HG02571 (cell line): ENCODE measurements around the gene COL6A1.

ENCODE experiments used
- ATAC-seq: cut with Tn5 transposase; IDR thresholded peaks from one replicate; pipeline ENCODE4 v1.9.1; 2021; ENCODE audit warnings: mild to moderate bottlenecking, moderate library complexity; ENCODE audit not compliant: unreplicated experiment

Gene COL6A1

DNA sequence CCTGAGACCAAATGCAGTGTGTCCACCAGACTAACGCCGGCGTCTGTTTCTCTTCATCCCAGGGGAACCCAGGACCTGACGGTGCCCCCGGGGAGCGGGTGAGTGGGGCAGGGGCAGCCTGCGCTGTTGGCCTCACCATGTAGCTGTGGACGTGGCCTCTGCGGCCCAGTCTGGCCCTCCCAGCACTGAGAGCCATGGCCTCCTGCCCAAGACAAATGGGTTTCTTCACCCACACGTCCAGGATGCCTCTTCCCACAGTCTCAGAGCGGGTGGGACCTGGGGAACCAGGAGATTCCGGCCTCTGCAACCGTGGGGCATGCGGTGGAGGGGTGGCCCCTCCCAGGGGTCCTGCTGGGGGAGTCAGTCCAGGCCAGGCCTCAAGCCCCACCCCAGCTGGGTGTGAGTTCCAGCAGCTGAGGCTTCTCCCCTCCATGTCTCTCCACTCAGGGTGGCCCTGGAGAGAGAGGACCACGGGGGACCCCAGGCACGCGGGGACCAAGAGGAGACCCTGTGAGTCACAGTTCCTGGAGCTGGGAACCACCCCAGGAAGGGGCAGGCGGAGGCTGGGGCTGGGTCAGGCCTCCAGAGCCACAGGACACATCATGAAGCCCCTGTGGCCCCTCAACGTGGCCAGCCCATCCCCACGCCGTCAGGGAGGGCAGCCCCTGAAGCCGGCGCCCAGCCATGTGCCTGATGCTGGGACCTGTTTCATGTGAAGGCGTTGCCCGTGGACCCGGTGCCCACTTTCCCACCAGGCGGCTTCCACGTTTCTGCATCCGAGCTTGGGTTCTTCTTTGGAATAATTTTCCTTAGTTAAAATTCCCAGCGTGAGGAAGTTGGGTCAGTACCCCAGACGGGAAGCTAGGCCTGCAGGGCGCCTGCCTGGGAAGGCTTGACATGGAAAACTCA lies 11.0 kb downstream of the COL6A1 start:
- no peak for ATAC-seq

DNA sequence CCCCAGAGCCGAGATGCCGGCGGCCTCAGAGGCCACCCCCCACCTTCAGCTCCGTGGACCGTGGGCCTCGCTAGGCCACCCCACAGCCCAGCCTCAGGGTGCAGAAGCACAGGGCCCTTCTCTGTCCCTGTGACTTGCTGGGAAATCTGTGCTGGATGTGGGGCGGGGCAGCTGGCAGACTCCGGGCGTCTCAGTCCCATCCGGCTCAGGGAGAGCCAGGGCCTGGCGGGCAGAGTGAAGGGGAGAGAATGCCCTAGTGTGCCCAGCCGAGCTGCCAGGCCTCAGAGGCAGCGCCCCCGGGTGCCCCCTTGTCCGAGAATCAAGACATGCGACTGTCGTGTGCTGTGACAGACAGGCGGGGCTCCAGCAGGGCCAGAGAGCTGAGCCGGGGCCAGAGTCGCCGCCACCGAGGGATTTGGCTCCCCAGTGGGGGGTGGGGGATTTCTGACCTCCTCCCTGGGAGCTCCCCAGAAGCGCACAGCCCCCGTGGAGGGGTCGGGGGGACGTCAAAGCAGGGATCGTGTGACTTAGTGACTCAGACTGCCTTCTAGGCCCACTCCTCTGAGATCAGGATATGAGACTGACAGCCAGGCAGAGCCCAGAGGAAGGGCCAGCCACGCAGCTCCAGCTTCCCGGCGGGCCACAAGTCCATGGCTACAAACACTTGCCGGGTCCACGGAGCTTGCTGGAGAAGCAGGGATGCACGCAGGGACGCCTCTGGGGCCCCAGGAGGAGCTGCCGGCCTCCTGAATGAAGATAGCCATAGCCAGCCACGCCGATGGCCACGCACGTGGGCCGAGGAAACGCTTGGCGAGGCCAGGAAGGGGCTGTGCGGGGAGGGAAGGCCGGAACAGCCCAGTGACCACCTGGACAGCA lies 11.9 kb downstream of the COL6A1 start:
- ATAC-seq = no peak

DNA sequence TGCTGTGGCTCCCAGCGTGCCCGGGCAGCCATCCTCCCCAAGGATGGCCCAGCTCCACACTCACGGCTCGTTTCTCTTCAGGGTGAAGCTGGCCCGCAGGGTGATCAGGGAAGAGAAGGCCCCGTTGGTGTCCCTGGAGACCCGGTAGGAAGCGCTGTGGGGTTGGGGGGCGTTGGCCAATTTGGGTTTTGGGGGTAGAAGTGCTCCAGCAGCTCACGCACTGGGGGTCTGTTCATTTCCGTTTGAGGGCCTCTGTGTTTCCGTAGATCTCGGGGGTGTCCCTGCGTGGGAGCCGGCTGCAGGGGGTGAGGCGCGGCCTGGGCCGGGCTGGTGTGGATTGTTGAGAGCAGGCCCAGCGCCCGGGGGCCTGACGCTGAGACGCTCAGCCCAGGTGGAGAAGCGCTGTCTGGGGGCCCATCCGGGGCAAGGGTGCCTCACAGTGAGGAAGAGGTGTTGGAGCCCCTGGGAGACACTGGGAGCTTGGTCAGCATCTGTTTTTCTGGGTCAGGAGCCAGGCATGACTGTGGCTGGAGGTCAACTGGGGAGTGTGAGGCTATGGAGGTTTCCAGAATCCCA lies 12.6 kb downstream of the COL6A1 start:
- ATAC-seq = no peak

DNA sequence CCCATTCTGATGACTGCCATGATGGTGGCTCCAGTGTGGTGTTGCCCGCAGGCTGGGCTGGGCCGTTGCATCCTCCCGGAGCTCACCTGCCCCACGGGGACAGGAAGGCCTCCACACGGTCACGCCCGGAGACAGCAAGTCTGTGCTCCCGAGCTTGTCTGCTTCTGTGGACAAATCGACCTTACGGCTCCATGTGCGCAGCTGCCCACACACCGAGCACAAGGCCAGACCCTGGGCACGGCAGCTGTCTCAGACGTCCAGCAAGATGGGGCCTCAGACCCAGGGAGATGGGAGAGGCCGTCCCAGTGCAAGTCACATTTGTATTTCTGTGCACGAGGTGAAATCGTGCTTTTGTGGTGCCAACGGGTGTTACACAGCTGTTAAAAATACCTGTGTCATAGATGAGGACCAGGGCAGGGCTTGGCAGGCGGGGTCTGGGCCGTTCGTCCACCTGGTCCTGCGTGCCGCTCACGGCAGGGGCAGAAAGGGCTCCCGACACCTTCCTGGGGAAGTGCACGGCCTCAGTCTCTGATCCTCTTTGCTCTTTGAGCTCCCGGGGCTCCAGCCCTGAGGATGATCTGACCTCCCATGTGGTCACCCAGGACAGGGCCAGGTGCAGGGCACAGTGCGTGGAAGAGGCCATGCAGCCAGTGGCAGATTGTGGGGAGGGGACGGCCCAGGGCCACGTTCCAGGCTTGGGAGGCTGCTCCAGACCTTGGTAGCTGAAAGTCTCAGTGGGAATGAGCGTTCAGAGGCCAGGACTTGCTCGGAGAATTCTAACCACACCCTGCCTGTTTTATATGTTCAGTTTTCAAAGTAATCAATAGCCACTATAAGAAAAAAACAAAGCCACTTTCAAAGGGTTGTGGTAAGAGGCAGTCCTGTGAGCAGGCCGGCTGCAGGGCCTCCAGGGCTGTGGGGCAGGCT lies 13.5 kb downstream of the COL6A1 start:
- no peak for ATAC-seq

DNA sequence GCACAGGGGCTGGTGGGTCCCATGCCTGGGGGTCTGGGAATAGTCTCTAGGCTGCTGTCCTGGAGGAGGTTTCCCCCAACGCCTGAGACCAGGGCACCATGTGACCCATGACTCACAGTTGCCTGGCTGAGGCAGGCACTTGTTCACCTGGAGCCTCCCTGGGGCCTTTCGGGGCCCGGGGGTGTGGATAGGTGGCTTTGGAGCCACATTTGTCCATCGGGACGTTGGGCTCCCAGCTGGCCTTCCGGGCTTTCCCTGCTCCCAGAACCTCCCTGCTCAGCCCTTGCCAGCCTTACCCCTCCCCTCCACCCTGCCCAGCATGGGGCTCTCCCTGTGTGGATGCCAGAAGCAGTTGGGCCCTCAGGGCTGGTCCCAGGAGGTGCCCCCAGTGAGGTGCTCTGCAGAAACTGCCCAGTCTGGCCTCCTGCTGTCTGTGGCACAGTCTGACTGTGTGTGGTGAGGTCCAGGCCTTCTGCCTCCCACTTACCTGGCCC lies 14.2 kb downstream of the COL6A1 start:
- ATAC-seq = no peak

DNA sequence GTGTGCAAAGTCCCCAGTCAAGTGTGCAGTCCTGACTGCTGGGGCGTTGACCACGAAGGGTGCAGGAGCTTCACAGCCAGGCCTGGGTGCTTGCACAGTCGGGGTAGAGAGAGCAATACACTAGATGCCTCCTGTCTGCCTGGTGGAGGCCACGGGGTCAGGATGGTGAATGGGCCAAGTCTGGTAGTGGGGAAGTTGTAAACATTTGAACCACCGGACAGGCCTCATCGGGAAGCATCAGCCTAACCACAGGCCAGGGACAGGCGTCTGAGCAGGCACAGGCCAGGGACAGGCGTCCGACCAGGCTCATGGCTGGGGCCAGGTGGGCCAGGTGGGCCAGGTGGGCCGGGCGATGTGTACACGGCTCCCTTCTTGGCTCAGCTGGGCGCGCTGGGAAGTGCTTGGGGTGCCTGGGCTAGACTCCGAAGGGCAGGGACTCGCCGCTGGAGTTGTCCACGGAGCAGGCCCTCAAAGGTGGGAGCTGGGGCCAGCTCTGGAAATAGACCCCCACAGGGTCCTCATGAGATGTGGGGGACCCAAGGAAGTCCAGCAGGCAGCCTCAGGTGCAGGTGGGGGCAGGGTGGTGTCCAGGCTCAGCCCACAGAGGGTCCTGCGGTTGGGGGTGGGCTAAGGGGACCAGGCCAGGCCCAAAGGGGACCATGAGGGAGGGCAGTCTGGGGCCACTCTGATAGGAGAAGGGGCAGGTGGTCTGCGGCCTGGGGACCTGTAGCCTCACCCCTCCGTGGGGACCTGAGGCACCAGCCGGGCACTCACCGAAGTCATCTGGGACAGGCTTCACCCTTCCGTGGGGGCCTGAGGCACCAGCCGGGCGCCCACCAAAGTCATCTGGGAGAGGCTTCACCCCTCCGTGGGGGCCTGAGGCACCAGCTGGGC lies 15.0 kb downstream of the COL6A1 start:
- no peak for ATAC-seq

DNA sequence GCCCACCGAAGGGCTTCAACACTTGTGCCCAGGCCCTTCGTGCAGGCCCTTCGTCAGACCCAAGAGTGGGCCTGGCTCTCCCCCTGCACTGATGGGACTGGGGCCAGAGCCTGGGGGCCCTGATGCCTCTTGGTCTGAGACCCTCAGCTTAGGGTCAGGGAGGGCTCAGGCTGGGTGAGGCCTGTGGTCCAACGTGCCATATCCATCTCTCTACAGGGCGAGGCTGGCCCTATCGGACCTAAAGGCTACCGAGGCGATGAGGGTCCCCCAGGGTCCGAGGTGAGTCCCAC lies 15.6 kb downstream of the COL6A1 start:
- no peak for ATAC-seq

DNA sequence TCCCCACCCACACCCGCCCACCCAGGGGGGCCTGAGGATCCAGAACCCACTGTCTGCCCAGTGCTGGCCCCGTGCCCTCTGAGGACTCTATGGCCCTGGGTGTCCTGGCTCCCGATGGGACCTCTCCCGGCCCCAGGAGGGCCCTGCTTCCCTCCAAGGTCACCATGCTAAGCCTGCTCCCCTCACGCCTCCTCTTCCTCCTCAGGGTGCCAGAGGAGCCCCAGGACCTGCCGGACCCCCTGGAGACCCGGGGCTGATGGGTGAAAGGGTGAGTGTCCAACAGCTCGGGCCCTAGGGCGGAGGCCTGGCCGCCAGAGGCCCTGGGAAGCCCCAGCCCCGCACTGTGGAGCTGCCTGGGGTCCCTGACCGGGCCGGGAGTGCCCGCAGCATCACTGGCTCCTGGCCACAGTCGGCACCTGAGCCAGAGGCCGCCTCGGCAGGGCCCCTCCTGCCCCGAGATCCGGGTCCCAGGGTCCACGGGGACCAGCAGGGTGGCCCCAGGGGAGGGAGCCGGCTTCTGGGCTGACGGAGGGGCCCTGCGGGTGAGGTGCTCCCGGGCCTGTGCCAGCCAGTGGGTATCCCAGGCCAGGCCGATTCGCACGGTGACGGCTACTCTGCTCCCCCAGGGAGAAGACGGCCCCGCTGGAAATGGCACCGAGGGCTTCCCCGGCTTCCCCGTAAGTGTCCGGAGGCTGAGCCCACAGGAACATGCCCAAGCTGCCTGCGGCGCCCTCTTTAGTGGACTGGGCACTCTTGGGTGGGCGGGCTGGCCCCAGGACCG lies 16.1 kb downstream of the COL6A1 start:
- ATAC-seq = no peak

DNA sequence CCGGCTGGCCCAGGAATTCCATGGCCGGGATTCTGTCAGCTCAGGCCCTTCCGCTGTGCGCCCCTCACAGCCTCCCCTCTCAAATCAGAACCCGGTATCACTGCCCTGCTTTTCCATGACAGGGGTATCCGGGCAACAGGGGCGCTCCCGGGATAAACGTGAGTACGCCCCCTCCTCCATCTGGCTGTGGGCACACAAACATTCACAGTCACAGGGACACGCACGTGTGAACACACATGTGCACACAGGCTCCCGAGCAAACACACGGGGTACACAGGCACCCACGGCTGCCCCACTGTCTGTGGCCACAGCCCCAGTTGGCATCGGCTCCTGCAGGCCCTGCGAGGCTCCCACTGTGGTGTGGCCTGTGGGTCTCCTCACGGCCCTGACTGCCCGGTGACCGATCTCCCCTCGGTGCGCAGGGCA lies 16.7 kb downstream of the COL6A1 start:
- ATAC-seq = no peak

DNA sequence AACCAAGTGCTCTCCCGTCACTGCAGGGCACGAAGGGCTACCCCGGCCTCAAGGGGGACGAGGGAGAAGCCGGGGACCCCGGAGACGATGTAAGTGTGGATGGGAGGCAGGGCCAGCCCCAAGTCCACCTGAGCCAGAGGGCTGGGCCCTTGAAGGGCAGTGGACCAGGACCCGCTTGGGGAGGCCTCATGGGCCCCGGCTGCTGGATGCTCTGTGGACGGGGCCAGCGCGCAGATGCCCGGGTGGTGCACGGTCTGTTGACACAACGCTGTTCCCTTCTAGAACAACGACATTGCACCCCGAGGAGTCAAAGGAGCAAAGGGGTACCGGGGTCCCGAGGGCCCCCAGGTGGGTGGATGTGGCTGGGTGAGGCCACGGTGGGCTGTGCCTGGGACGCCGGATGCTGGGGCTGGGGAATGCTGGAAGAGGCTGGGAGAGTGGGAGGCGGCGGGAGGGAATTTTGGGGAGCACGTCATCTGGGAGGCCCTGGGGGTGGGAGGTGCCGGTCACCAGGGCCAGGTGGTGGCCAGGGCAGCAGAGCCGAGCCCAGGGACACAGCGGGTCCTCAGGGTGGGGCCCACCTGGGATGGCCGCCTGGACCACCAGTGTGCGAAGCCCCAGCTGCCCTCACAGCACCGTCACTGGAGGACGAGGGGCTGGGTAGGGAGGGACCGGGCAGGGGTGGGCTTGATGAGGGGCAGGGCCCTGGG lies 17.5 kb downstream of the COL6A1 start:
- ATAC-seq = no peak

DNA sequence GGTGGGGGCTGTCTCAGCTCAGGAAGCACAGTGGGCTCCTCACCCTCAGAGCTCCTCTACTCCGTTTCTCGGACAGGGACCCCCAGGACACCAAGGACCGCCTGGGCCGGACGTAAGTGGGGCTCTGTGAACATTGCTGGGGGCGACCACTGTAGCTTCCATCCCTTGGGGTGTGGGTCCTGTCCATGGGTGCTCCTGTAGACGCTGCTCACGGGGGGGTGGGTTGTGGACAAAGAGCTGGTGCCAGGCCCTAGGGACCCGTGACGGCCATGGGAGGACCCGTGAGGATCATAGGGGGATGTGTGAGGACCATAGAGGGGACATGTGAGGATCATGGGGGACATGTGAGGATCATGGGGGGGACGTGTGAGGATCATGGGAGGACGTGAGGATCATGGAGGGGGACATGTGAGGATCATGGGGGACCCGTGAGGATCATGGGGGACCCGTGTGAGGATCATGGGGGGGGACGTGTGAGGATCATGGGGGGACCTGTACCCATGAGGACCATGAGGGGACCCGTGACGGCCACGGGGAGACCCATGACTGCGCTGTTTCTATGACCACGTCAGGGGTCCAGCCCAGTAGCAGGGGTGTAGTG lies 18.1 kb downstream of the COL6A1 start:
- ATAC-seq = no peak

DNA sequence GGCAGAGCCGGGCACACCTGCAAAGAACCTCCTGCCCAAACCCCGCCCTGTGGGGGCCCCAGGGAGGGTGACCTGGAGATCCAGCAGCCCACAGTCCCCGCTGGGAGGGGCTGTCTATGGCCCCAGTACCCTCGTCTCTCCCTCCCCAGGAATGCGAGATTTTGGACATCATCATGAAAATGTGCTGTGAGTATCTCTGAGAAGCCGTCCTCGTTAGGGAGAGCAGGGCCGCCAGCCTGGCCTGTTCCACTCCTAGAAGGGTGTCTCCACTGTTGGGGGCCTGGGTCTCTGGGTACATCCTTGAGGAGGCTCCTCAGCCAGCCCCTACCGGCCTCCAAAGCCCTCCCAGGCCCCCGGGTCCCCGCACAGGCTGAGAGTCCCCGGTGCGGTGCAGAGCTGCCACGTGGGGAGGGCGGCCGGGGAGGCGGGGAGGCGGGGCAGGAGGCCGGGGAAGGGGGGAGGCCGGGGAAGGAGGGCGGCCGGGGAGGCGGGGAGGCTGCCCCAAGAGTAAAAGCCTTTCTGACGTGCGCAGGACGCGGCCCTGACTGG lies 18.7 kb downstream of the COL6A1 start:
- ATAC-seq = no peak

DNA sequence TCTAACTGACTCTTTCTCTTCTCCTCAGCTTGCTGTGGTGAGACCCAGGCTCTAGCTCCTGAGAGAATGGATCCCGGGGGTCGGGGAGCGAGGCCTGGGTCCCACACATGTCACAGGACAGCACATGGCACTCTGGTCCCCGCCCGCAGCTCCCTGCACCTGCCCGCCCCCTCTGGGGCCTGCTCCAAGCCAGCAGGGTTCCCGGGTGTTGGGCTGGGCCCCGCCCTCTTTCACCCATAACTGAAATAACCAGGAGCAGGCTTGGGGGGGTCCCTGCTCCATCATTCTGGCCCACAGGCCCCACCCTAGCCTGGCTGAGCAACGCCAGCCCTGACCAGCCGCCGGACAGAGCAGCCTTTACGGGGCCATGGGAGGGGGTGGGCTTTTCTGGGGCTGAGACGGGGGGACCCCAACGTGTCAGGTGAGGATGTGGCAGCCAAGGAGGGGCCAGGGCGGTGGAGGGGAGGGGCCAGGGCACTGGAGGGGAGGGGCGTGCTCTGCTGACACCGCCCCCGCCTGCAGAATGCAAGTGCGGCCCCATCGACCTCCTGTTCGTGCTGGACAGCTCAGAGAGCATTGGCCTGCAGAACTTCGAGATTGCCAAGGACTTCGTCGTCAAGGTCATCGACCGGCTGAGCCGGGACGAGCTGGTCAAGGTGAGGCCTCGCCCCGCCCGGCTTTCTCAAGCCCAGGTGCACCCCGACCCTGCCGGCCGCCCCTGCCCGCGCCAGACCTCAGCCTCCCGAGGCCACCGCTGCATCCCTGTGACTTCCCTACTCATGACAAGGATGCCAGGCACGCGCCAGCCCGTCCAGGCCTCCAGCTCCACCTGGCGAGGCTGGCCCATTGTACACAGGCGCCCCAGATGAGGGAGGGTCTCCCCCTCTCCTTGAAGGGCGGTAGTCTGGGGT lies 19.4 kb downstream of the COL6A1 start:
- no peak for ATAC-seq

DNA sequence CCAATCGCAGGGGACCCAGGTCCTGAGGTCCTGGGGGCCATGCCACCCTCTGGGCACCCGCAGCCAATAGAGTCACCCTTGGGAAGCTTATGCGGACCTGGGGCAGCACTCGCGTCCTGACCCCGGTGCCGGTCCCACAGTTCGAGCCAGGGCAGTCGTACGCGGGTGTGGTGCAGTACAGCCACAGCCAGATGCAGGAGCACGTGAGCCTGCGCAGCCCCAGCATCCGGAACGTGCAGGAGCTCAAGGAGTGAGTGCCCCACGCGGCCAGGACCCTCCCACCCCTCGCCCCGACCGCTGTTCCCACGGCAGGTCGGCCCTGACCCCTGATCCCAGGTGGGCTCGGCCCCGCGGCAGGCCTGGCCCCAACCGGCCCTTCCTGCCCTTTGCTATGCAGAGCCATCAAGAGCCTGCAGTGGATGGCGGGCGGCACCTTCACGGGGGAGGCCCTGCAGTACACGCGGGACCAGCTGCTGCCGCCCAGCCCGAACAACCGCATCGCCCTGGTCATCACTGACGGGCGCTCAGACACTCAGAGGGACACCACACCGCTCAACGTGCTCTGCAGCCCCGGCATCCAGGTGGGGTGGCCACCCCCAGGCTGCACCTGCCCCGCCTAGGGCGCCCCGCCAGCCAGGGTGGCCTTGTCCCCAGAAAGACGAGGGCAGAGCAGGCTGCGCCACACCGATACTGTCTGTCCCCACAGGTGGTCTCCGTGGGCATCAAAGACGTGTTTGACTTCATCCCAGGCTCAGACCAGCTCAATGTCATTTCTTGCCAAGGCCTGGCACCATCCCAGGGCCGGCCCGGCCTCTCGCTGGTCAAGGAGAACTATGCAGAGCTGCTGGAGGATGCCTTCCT lies 20.5 kb downstream of the COL6A1 start:
- ATAC-seq = no peak

DNA sequence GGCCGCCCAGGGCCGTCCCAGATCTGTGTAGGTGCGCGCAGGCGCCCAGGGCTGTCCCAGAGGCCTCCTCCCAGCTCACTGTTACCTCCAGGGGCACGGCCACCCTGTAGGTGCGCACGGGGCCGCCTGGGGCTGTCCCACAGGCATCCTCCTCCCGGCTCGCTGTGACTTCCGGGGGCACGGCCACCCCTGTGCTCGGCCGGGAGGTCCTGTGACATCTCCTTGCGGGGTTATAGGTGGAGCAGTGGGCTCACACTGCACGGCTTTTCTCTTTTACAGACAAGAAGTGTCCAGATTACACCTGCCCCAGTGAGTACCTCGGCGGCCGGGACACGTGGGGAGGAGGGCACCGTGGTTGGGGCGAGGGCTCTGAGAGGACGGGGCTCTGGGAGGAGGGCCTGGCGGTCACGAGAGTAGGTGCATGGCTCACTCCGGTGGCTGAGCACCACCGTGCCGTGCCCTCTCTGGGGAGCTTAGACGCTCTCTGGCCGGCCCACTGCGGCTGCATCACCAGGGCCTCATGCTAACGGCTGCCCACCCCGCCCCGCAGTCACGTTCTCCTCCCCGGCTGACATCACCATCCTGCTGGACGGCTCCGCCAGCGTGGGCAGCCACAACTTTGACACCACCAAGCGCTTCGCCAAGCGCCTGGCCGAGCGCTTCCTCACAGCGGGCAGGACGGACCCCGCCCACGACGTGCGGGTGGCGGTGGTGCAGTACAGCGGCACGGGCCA lies 21.4 kb downstream of the COL6A1 start:
- no peak for ATAC-seq
